Keratinocyte (primary cell): ENCODE results near the gene AP3D1. TPM values are rescaled to one million over a fixed set of nuclear protein-coding genes. Genes with fewer than 3 reads are reported as not detected.

Experiments used
- DNase-seq: peaks from one replicate; pipeline ENCODE4 v3.0.0-alpha.2; 2011; ENCODE audit warnings: low read depth, missing footprints, low spot score
- FAIRE-seq: peaks from 2 replicates; lab custom pipeline; 2011; peaks lifted over from hg19 to GRCh38; lab: Jason Lieb, UNC
- H2AFZ ChIP-seq: 2 replicates; pipeline ENCODE4 v1.6.0; 2012; ENCODE audit warnings: low read length, control low read depth, inconsistent platforms; ENCODE audit not compliant: control insufficient read depth
- H3K27ac ChIP-seq: 2 replicates; pipeline ENCODE4 v1.5.1; 2011; ENCODE audit warnings: low read length; ENCODE audit not compliant: control insufficient read depth, insufficient read depth
- H3K27me3 ChIP-seq: 3 replicates; pipeline ENCODE4 v1.6.0; 2011; ENCODE audit warnings: low read length; ENCODE audit not compliant: control insufficient read depth, insufficient read depth; ENCODE audit errors: extremely low read depth
- H3K36me3 ChIP-seq, 2 experiments: 2 replicates in 1 of 2; 3 replicates in 1 of 2; pipeline ENCODE4 v1.5.1; 2011; ENCODE audit warnings: low read length in 2 of 2, mild to moderate bottlenecking in 1 of 2; ENCODE audit not compliant: control insufficient read depth in 2 of 2, insufficient read depth in 2 of 2; ENCODE audit errors: extremely low read depth in 1 of 2
- H3K4me1 ChIP-seq: 3 replicates; pipeline ENCODE4 v1.5.1; 2011; ENCODE audit warnings: low read length; ENCODE audit not compliant: control insufficient read depth, insufficient read depth; ENCODE audit errors: extremely low read depth
- H3K4me2 ChIP-seq: 3 replicates; pipeline ENCODE4 v1.6.0; 2011; ENCODE audit warnings: low read depth, low read length; ENCODE audit not compliant: control insufficient read depth, insufficient read depth; ENCODE audit errors: extremely low read depth
- H3K4me3 ChIP-seq, 3 experiments: fragments of 200-600 bp in 1 of 3; sonication (generic) in 1 of 3; 2 replicates in 2 of 3; 3 replicates in 1 of 3; pipeline ENCODE4 v1.5.1; 2011 to 2016; ENCODE audit warnings: low read length in 3 of 3, mild to moderate bottlenecking in 3 of 3, control low read depth in 2 of 3, inconsistent platforms in 1 of 3, low read depth in 1 of 3, mixed read lengths in 1 of 3, mixed run types in 1 of 3, moderate library complexity in 1 of 3; ENCODE audit not compliant: control insufficient read depth in 2 of 3, insufficient read depth in 2 of 3; ENCODE audit errors: extremely low read depth in 1 of 3
- H3K79me2 ChIP-seq: 2 replicates; pipeline ENCODE4 v1.6.0; 2012; ENCODE audit warnings: low read length; ENCODE audit not compliant: control insufficient read depth, insufficient read depth
- H3K9ac ChIP-seq: 3 replicates; pipeline ENCODE4 v1.6.0; 2011; ENCODE audit warnings: low read length; ENCODE audit not compliant: control insufficient read depth, insufficient read depth; ENCODE audit errors: extremely low read depth
- H3K9me1 ChIP-seq: 3 replicates; pipeline ENCODE4 v1.6.0; 2011; ENCODE audit warnings: low read length; ENCODE audit not compliant: control insufficient read depth, insufficient read depth; ENCODE audit errors: extremely low read depth
- H3K9me3 ChIP-seq: 2 replicates; pipeline ENCODE4 v1.5.1; 2012; ENCODE audit warnings: low read depth, low read length; ENCODE audit not compliant: control insufficient read depth
- H4K20me1 ChIP-seq: 3 replicates; pipeline ENCODE4 v1.6.0; 2011; ENCODE audit warnings: low read length; ENCODE audit not compliant: control insufficient read depth, insufficient read depth; ENCODE audit errors: extremely low read depth
- CTCF ChIP-seq, 3 experiments: IDR thresholded peaks in 1 of 3; conservative IDR thresholded peaks in 1 of 3; optimal IDR thresholded peaks in 1 of 3; 2 replicates in 2 of 3; 3 replicates in 1 of 3; pipeline versions ENCODE3 to v1.5.1; 2011; ENCODE audit warnings: low read length in 3 of 3, mild to moderate bottlenecking in 3 of 3, moderate library complexity in 2 of 3, control low read depth in 1 of 3, inconsistent platforms in 1 of 3; ENCODE audit not compliant: insufficient read depth in 2 of 3; ENCODE audit errors: extremely low read depth in 1 of 3
- EZH2 ChIP-seq: IDR thresholded peaks from one replicate; pipeline ENCODE4 v1.6.1; 2012; ENCODE audit warnings: inconsistent platforms, mild to moderate bottlenecking, low read length, moderate library complexity
- dilution Hi-C: fragments of 300-500 bp; cut with MboI; formaldehyde crosslinking; loops from one replicate; pipeline ENCODE4 v1.7.0; 2020; ENCODE audit warnings: low sequenced_read_pairs; ENCODE audit not compliant: extremely low pct_ligation_motif_present
- polyA plus RNA-seq, 5 experiments: library from polyadenylated mRNA; depleted of rRNA in 3 of 5; stranded (reverse) in 3 of 5; stranded (forward) in 1 of 5; unstranded in 1 of 5; fragments of >200 nt; gene quantifications; 1 replicate in 1 of 5; 2 replicates in 3 of 5; 3 replicates in 1 of 5; pipeline versions ENCODE4 v1.2.1 to v1.2.3, GENCODE V29; 2011 to 2012; ENCODE audit warnings: missing spikeins in 2 of 5, low read depth in 1 of 5, low replicate concordance in 1 of 5

The AP3D1 gene
- polyA plus RNA-seq, 1 donor (not counting 4 experiments of a cell fraction or from before 2014, with no cell fraction given): 56.1 TPM

GRCh38 chr19:2070986-2071673 lies 80.2 kb downstream of the AP3D1 start:
- FAIRE-seq: no peak
- Histone ChIP-seq H3K36me3 (peaks cover 26 to 33% of the 10 kb centered on the region in 2 experiments), H3K27ac (no peak overlapping the region), H3K9me1 (no peaks in the 10 kb centered on the region), H2AFZ (no peak overlapping the region), H3K4me3 (no peak overlapping the region), H3K9ac (no peak overlapping the region), H4K20me1 (no peaks in the 10 kb centered on the region), H3K9me3 (no peaks in the 10 kb centered on the region), H3K27me3 (no peaks in the 10 kb centered on the region), H3K4me1 (no peaks in the 10 kb centered on the region), H3K79me2 (no peaks in the 10 kb centered on the region), H3K4me2 (no peak overlapping the region)
- no peak for TF ChIP-seq CTCF (optimal IDR thresholded peaks at IDR 0.05 in 1 of 3, IDR thresholded peaks at IDR 0.05 in 1 of 3, conservative IDR thresholded peaks at IDR 0.05 in 1 of 3; ENCODE audit: extremely low read depth in 1 of 3, insufficient read depth in 2 of 3, low read length in 3 of 3)
- TF ChIP-seq EZH2: no peak
- dilution Hi-C loops: no loop called here
- DNase-seq: no peak

GRCh38 chr19:2070436-2070827 lies 80.9 kb downstream of the AP3D1 start:
- peaks cover 24 to 26% of the 10 kb centered on the region in 2 experiments for H3K36me3 ChIP-seq
- H3K27ac ChIP-seq: no peak overlapping the region
- no peak overlapping the region for H3K9ac ChIP-seq
- no peaks in the 10 kb centered on the region for H3K4me1 ChIP-seq
- no peaks in the 10 kb centered on the region for H3K79me2 ChIP-seq
- dilution Hi-C loops: no loop called here
- TF ChIP-seq CTCF (optimal IDR thresholded peaks at IDR 0.05 in 1 of 3, IDR thresholded peaks at IDR 0.05 in 1 of 3, conservative IDR thresholded peaks at IDR 0.05 in 1 of 3; ENCODE audit: extremely low read depth in 1 of 3, insufficient read depth in 2 of 3, low read length in 3 of 3) (no peak), EZH2 (no peak)
- FAIRE-seq (no peak), DNase-seq (no peak)
- H3K27me3 ChIP-seq: no peaks in the 10 kb centered on the region
- H3K9me1 ChIP-seq: no peaks in the 10 kb centered on the region
- no peak overlapping the region for H2AFZ ChIP-seq
- H3K4me2 ChIP-seq: no peak overlapping the region
- H3K9me3 ChIP-seq: no peaks in the 10 kb centered on the region
- no peak overlapping the region for H3K4me3 ChIP-seq
- no peaks in the 10 kb centered on the region for H4K20me1 ChIP-seq
